Keratinocyte (primary cell): ENCODE data around the gene C9orf50.

Source experiments
- EZH2 ChIP-seq: IDR thresholded peaks from one replicate; pipeline ENCODE4 v1.6.1; 2012; ENCODE audit warnings: inconsistent platforms, mild to moderate bottlenecking, low read length, moderate library complexity
- TF ChIP-seq, protein P1 (sequence below), 3 experiments: IDR thresholded peaks in 1 of 3; conservative IDR thresholded peaks in 1 of 3; optimal IDR thresholded peaks in 1 of 3; 2 replicates in 2 of 3; 3 replicates in 1 of 3; pipeline versions ENCODE3 to v1.5.1; 2011; ENCODE audit warnings: low read length in 3 of 3, mild to moderate bottlenecking in 3 of 3, moderate library complexity in 2 of 3, control low read depth in 1 of 3, inconsistent platforms in 1 of 3; ENCODE audit not compliant: insufficient read depth in 2 of 3; ENCODE audit errors: extremely low read depth in 1 of 3

DNA sequence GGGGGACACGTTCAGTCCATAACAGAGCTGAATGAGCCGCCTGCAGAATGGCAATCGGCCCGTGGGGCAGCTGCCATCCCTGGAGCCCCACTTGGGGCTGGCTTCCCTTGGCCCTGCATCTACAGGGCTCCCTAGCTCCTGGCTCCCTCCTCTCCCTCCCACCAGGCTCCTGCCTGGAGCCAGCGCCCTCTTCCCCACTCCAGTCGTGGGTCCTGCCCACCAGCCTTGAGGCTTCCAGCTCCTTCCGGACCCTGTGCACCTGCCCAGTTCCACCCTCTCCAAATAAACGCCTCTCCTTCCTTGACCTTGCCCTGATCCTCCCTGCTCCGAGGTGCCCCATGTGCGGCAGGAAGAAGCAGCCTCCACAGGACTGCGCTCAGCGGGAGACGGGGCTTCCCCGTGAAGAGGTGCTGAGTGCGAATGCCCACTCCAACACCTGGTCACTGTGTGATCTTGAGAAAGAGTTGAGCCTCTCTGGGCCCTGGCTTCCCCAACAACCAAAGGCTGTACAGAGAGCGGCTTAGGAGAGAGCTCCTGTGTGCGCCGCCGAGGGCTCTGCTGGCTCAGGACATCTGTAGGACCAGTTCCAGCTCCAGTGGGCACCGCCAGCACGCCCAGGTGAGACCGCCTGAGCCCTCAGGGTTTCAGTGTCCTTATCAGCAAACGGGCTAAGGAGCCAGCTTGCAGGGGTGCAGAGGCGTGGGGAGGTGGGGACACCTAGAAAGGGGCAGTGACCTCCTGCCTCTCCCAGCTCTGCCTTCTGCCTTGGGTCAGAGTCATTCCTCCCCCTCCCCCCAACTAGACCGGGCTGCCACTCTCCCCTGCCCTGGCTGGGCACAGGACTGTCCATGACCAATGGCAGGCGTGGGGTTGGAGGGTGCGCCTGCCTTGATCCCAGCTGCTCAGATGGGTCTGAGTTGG, 12.1 kb downstream of the C9orf50 start:
- TF ChIP-seq, protein P1, sequence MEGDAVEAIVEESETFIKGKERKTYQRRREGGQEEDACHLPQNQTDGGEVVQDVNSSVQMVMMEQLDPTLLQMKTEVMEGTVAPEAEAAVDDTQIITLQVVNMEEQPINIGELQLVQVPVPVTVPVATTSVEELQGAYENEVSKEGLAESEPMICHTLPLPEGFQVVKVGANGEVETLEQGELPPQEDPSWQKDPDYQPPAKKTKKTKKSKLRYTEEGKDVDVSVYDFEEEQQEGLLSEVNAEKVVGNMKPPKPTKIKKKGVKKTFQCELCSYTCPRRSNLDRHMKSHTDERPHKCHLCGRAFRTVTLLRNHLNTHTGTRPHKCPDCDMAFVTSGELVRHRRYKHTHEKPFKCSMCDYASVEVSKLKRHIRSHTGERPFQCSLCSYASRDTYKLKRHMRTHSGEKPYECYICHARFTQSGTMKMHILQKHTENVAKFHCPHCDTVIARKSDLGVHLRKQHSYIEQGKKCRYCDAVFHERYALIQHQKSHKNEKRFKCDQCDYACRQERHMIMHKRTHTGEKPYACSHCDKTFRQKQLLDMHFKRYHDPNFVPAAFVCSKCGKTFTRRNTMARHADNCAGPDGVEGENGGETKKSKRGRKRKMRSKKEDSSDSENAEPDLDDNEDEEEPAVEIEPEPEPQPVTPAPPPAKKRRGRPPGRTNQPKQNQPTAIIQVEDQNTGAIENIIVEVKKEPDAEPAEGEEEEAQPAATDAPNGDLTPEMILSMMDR (optimal IDR thresholded peaks at IDR 0.05 in 1 of 3, IDR thresholded peaks at IDR 0.05 in 1 of 3, conservative IDR thresholded peaks at IDR 0.05 in 1 of 3; ENCODE audit: extremely low read depth in 1 of 3, insufficient read depth in 2 of 3, low read length in 3 of 3), result no peak
- TF ChIP-seq EZH2, result no peak
